GM10248 (cell line): ENCODE data around the gene IL22RA1.

Experiments
- CTCF ChIA-PET: fragments of 300-600 bp; sonication (Branson Sonifier 250); formaldehyde crosslinking; extraction: SDS; loops from one replicate; lab custom pipeline; 2021; ENCODE audit warnings: antibody characterized with exemption; lab: Yijun Ruan, JAX
- POLR2A ChIA-PET: fragments of 350-650 bp; sonication (Branson Sonifier 250); formaldehyde crosslinking; extraction: SDS; loops from one replicate; lab custom pipeline; 2020; ENCODE audit warnings: antibody characterized with exemption; lab: Yijun Ruan, JAX
- DNase-seq: peaks from one replicate; pipeline ENCODE4 v3.0.0; 2012; ENCODE audit errors: extremely low spot score
- TF ChIP-seq, protein P1 (sequence below): IDR thresholded peaks from 2 replicates; pipeline ENCODE4 v1.5.1; 2012; ENCODE audit warnings: mild to moderate bottlenecking, low read depth; ENCODE audit errors: extremely low read depth, missing control alignments, control extremely low read depth

IL22RA1 gene

DNA sequence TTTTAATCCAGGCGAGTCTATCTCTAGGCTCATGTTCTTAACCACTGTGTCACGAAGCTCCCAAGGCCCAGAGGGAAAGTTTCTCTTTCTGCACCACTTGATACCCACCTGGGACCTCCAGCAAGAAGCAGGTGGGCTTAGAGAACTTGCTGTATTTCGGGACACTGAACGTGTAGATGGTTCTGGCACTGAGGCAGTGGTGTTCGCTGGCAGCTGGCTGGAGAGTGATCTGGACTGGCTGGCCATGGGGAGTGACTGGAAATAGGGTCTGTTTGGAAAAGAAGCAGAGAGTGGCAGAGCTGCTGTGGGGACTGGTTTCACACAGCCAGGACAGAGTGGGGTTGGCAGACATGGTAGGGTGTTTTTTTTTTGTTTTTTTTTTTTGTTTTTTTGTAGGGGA is 16.4 kb upstream of the IL22RA1 start:
- no peak for DNase-seq

DNA sequence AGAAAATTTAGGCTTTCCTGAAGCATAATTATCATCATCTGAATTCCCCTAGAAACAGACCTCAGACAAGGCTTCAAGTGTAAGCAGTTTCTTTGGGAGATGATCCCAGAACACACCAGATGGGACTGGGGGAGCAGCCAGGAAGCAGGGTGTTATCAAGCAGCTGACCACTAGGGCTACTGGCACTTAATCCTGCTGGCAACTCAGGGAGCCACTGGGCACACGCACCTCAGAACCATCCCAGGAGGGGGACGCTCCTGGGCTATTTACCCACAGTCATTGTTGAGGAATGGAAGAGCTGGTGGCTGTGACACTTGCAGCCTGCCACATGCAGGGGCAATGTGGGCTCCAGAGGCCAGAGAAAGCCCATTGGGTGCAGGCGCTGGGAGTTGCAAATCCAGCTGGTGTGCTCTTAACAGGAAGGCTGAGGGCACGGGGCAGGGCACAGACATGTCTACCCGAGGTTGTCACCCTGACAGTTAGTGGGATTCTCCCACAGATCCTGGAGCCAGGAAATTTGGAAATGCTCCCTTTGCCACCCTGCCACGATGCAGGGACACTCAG is 15.1 kb upstream of the IL22RA1 start:
- TF ChIP-seq, protein P1, sequence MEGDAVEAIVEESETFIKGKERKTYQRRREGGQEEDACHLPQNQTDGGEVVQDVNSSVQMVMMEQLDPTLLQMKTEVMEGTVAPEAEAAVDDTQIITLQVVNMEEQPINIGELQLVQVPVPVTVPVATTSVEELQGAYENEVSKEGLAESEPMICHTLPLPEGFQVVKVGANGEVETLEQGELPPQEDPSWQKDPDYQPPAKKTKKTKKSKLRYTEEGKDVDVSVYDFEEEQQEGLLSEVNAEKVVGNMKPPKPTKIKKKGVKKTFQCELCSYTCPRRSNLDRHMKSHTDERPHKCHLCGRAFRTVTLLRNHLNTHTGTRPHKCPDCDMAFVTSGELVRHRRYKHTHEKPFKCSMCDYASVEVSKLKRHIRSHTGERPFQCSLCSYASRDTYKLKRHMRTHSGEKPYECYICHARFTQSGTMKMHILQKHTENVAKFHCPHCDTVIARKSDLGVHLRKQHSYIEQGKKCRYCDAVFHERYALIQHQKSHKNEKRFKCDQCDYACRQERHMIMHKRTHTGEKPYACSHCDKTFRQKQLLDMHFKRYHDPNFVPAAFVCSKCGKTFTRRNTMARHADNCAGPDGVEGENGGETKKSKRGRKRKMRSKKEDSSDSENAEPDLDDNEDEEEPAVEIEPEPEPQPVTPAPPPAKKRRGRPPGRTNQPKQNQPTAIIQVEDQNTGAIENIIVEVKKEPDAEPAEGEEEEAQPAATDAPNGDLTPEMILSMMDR, result no peak
- DNase-seq, result no peak

More for the DNA sequence above, 16.4 kb upstream of the IL22RA1 start:
- ChIA-PET POLR2A (no interaction called here), CTCF (interaction anchor here (0.7 to 1.8 kb wide), 5 partner anchors 9 to 31 kb away, joined by 3 to 8 read pairs (median 3); no protein-coding TSS in a partner anchor)
- TF ChIP-seq, protein P1, result no peak

DNA sequence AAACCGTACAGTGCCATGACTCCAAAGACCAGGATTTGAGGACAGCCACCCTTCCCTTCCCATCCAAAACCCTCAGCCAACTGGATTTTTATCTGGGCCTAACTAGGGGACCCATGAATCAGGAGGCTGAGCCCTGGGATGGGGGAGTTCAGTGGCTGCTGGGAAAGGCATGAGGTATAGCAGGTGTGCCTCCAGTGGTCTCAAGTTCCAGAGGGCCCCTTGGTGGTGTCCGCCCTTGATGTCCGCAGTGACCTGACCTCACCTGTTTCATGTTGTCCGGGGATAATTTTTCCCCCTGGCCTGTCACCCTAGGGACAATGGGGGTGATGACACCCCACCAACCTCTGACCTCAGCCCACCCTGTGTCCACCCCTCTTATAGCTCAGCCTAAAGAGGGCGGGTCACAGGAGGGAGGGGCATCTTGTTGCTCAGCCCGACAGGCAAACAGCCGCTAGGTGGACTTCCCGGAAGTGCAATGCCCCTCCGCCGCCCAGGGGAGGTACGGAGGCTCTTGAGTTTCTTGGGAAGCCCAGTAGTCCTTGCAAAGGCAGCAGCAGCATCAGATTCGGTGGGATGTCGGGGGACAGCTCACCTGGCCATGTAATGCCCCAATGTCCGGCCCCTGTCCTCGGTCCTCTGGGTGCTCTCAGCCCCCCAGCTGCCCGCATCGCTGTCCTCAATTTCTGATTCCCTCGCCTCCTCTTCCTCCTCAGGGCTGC is 13.8 kb upstream of the IL22RA1 start:
- POLR2A ChIA-PET, result no interaction called here
- no peak for DNase-seq
- CTCF ChIA-PET, result interaction anchor here (1.0 to 7.8 kb wide), 7 partner anchors 15 to 237 kb away, joined by 3 to 136 read pairs (median 3); no protein-coding TSS in a partner anchor
- TF ChIP-seq, protein P1, result no peak

More for the DNA sequence above, 15.1 kb upstream of the IL22RA1 start:
- ChIA-PET POLR2A (no interaction called here), CTCF (interaction anchor here (1.2 to 1.8 kb wide), 4 partner anchors 21 to 233 kb away, joined by 3 to 5 read pairs (median 3); no protein-coding TSS in a partner anchor)

DNA sequence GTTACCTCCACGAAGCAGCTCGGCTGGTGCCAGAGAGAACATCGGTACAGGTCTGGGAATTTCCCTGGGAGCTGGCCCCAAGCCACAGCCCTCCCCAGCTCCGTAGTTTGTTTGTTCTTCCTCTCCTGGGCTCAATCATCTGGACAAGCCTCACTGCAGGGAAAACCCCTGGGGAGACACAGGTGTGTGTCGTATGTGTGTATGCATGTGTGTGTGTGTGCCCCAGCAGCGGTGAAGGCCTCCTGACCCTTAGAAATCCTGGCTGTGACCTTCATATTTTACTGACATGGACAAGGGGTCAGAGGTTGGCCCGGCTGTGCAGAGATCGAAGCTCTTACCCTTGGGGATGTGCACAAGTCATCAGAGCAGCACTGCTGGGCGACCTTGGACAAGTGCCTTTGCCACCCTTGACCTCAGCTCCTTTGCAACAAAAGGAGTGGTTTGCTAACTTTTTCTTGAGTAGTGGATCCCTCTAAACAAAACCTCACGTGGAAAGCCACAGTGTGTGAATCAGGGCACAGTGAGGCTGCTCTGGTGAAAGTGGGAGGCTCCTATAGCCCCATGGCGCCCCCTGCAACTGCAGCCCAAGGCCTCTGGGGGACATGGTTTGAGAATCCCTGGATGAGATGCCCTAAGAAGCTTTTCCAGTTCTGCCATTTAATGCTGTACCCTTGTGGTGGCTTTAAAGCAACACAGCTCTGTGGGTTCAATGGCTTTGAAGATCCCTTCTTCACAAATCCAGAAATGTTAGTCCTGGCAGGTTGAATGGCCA is 12.3 kb upstream of the IL22RA1 start:
- peak; percentile 67 for DNase-seq
- POLR2A ChIA-PET, result interaction anchor here (0.5 to 0.6 kb wide), 2 partner anchors 50 to 441 kb away, joined by 3 to 4 read pairs; no protein-coding TSS in a partner anchor
- TF ChIP-seq, protein P1, result peak; percentile 20
- CTCF ChIA-PET, result interaction anchor here (0.9 to 7.8 kb wide), 16 partner anchors 10 to 432 kb away, joined by 3 to 136 read pairs (median 4); partner anchors contain the start of genes IFNLR1 and IL22RA1

DNA sequence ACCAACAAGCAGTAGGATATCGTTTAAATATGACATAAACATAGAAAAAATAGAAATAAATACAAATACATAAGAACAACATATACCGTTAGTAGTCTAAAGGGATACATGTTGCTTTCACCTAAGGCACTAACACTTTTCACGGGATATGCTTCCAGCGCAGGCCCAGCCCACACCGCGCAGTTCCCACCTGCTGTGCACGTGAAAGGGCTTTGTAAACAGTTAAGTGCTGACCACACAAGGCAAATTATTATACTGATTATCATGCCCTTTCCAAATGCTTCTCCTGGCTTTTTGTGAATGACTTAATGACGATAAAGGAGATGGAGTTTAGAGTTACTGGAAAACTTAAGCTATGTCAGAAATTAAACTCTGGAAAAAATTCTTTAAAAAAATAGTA is 11.3 kb upstream of the IL22RA1 start:
- ChIA-PET CTCF (interaction anchor here (0.9 to 7.8 kb wide), 12 partner anchors 10 to 433 kb away, joined by 3 to 136 read pairs (median 5); partner anchors contain the start of gene IL22RA1), POLR2A (interaction anchor here (0.5 kb wide), 1 partner anchor 442 kb away, joined by 4 read pairs; no protein-coding TSS in a partner anchor)
- DNase-seq, result no peak
- TF ChIP-seq, protein P1, result no peak
